ENCODE data around the gene CACNA1F. TPM values are rescaled to one million over a fixed set of nuclear protein-coding genes. Genes with fewer than 3 reads are reported as not detected.

The CACNA1F gene
- total and polyA plus RNA-seq, 9 of the 15 experiments (the other 6 are each of a cell fraction or from before 2014, with no cell fraction given) = under 0.01 to 0.41 (median 0.03) TPM; not detected in 3

- TF ChIP-seq SMAD3 (CRISPR knock-in tag; conservative IDR thresholded peaks at IDR 0.05) = 0 out of 2 replicates have a peak, but pooled peaks have one; percentile 49
- TF ChIP-seq TEAD1 (CRISPR knock-in tag; IDR thresholded peaks at IDR 0.05) = peak in 1 of 2 experiments; percentile 65; a peak in 1 of 4 replicates
- no peak for TF ChIP-seq E4F1 (CRISPR knock-in tag; IDR thresholded peaks at IDR 0.05; ENCODE audit: borderline replicate concordance)
- TF ChIP-seq ZNF146 (CRISPR knock-in tag; IDR thresholded peaks at IDR 0.05; ENCODE audit: unreplicated experiment) = no peak
- no peak for TF ChIP-seq CHAMP1 (IDR thresholded peaks at IDR 0.05)
- peak; percentile 92 to 96 for TF ChIP-seq MAZ (CRISPR knock-in tag; conservative IDR thresholded peaks at IDR 0.05 in 1 of 2, IDR thresholded peaks at IDR 0.05 in 1 of 2)
- TF ChIP-seq IRF1 (CRISPR knock-in tag; IDR thresholded peaks at IDR 0.05; ENCODE audit: borderline replicate concordance) = no peak
- peak; percentile 64; the same call in 1 of the 2 replicates for TF ChIP-seq TFAP4 (CRISPR knock-in tag; IDR thresholded peaks at IDR 0.05; ENCODE audit: borderline replicate concordance)
- no peak for TF ChIP-seq ATF1 (CRISPR knock-in tag; IDR thresholded peaks at IDR 0.05)
- peak; percentile 46 for TF ChIP-seq ATF1 (tag; IDR thresholded peaks at IDR 0.05)
- TF ChIP-seq NR2C2 (CRISPR knock-in tag; IDR thresholded peaks at IDR 0.05) = no peak; the same call in 1 of the 2 replicates
- TF ChIP-seq NR2C2 (tag; IDR thresholded peaks at IDR 0.05) = peak; percentile 69
- TF ChIP-seq TBP (optimal IDR thresholded peaks at IDR 0.05; ENCODE audit: low read depth, low read length) = peak; percentile 20
- TF ChIP-seq FOXK2 (conservative IDR thresholded peaks at IDR 0.05 in 1 of 2, IDR thresholded peaks at IDR 0.05 in 1 of 2; ENCODE audit: low read depth in 2 of 2) = peak; percentile 52 to 63; a peak in 2 of 4 replicates
- TF ChIP-seq KAT7 (CRISPR knock-in tag; IDR thresholded peaks at IDR 0.05; ENCODE audit: borderline replicate concordance) = no peak
- TF ChIP-seq MNT (conservative IDR thresholded peaks at IDR 0.05) = peak; percentile 46 to 59; a peak in 3 of 4 replicates
- 0 out of 2 replicates have a peak, but pooled peaks have one; percentile 87 for TF ChIP-seq FOXK1 (CRISPR knock-in tag; IDR thresholded peaks at IDR 0.05; ENCODE audit: borderline replicate concordance)
Observed at GRCh38 chrX:49155900-49156837, 77.0 kb downstream of the CACNA1F start (continued).
